Measurements from ENCODE around the gene LEMD2. TPM values are rescaled to one million over a fixed set of nuclear protein-coding genes. Genes with fewer than 3 reads are reported as not detected.

Gene LEMD2
- total RNA-seq, 1 experiment from 2014 or later = 62.9 TPM

GRCh38 chr6:33818293-33818692 lies 29.4 kb upstream of the LEMD2 start (continued):
- TF ChIP-seq ZBTB43 (CRISPR knock-in tag; IDR thresholded peaks at IDR 0.05) = no peak
- TF ChIP-seq ZNF671 (CRISPR knock-in tag; IDR thresholded peaks at IDR 0.05) = no peak

GRCh38 chr6:33817489-33817888 lies 28.6 kb upstream of the LEMD2 start:
- Mint-ChIP-seq H3K4me1 (peaks cover 24% of the 10 kb centered on the region), H3K27me3 (ENCODE audit: low read depth) (no peaks in the 10 kb centered on the region), H3K27ac (no peak overlapping the region), H3K36me3 (no peaks in the 10 kb centered on the region), H3K9me3 (no peaks in the 10 kb centered on the region), H3K4me3 (no peak overlapping the region)
- no peak for TF ChIP-seq ATF3 (CRISPR knock-in tag; conservative IDR thresholded peaks at IDR 0.05)
- no peak for TF ChIP-seq SP1 (CRISPR knock-in tag; conservative IDR thresholded peaks at IDR 0.05)
- TF ChIP-seq CBFB (CRISPR knock-in tag; IDR thresholded peaks at IDR 0.05; ENCODE audit: low read depth) = no peak
- TF ChIP-seq ZBTB21 (CRISPR knock-in tag; IDR thresholded peaks at IDR 0.05; ENCODE audit: borderline replicate concordance) = no peak
- TF ChIP-seq CREB1 (CRISPR knock-in tag; IDR thresholded peaks at IDR 0.05) = no peak
- no peak for TF ChIP-seq KAT7 (CRISPR knock-in tag; IDR thresholded peaks at IDR 0.05; ENCODE audit: borderline replicate concordance)
- no peak for TF ChIP-seq ZNF219 (CRISPR knock-in tag; IDR thresholded peaks at IDR 0.05; ENCODE audit: borderline replicate concordance)
- no peak for TF ChIP-seq NFATC4 (CRISPR knock-in tag; IDR thresholded peaks at IDR 0.05)
- TF ChIP-seq TP53 (CRISPR knock-in tag; IDR thresholded peaks at IDR 0.05) = no peak
- TF ChIP-seq TCF7 (CRISPR knock-in tag; IDR thresholded peaks at IDR 0.05; ENCODE audit: low read depth) = no peak
- TF ChIP-seq IRF1 (CRISPR knock-in tag; IDR thresholded peaks at IDR 0.05) = no peak
- no peak for TF ChIP-seq ZNF121 (CRISPR knock-in tag; IDR thresholded peaks at IDR 0.05)
- no peak for TF ChIP-seq MXD4 (CRISPR knock-in tag; IDR thresholded peaks at IDR 0.05; ENCODE audit: borderline replicate concordance)
- TF ChIP-seq ZNF671 (CRISPR knock-in tag; IDR thresholded peaks at IDR 0.05) = no peak
- TF ChIP-seq HMGXB4 (CRISPR knock-in tag; IDR thresholded peaks at IDR 0.05) = no peak
- POLR2A ChIA-PET = no interaction called here
- CTCF ChIA-PET = interaction anchor here (0.9 to 1.5 kb wide), 2 partner anchors 12 to 141 kb away, joined by 3 read pairs; no protein-coding TSS in a partner anchor
- ATAC-seq (no peak), DNase-seq (ENCODE audit: low spot score) (no peak)

- CTCF ChIA-PET = interaction anchor here (0.9 to 1.5 kb wide), 2 partner anchors 11 to 141 kb away, joined by 3 read pairs; no protein-coding TSS in a partner anchor
- POLR2A ChIA-PET = no interaction called here
- no peak overlapping the region for H3K27ac Mint-ChIP-seq
- DNase-seq (ENCODE audit: low spot score) (no peak), ATAC-seq (no peak)
- H3K36me3 Mint-ChIP-seq = no peaks in the 10 kb centered on the region
- no peaks in the 10 kb centered on the region for H3K27me3 Mint-ChIP-seq (ENCODE audit: low read depth)
- no peaks in the 10 kb centered on the region for H3K9me3 Mint-ChIP-seq
- no peak overlapping the region for H3K4me3 Mint-ChIP-seq
- peaks cover 28% of the 10 kb centered on the region for H3K4me1 Mint-ChIP-seq
- no peak for TF ChIP-seq ZNF232 (CRISPR knock-in tag; IDR thresholded peaks at IDR 0.05)
- TF ChIP-seq NFE2L1 (CRISPR knock-in tag; IDR thresholded peaks at IDR 0.05) = no peak
- TF ChIP-seq TEAD4 (CRISPR knock-in tag; IDR thresholded peaks at IDR 0.05) = no peak
- TF ChIP-seq OVOL2 (CRISPR knock-in tag; IDR thresholded peaks at IDR 0.05; ENCODE audit: borderline replicate concordance) = no peak
- no peak for TF ChIP-seq FOXK1 (CRISPR knock-in tag; IDR thresholded peaks at IDR 0.05)
- TF ChIP-seq PREB (CRISPR knock-in tag; IDR thresholded peaks at IDR 0.05; ENCODE audit: borderline replicate concordance) = no peak
- TF ChIP-seq PRRX2 (CRISPR knock-in tag; IDR thresholded peaks at IDR 0.05) = no peak
- TF ChIP-seq KAT7 (CRISPR knock-in tag; IDR thresholded peaks at IDR 0.05; ENCODE audit: borderline replicate concordance) = no peak
- TF ChIP-seq ESRRA (CRISPR knock-in tag; IDR thresholded peaks at IDR 0.05; ENCODE audit: borderline replicate concordance) = no peak
- no peak for TF ChIP-seq ZNF532 (CRISPR knock-in tag; IDR thresholded peaks at IDR 0.05; ENCODE audit: borderline replicate concordance)
- no peak for TF ChIP-seq CBFB (CRISPR knock-in tag; IDR thresholded peaks at IDR 0.05; ENCODE audit: low read depth)
- TF ChIP-seq ZNF317 (CRISPR knock-in tag; IDR thresholded peaks at IDR 0.05; ENCODE audit: borderline replicate concordance, low read depth) = no peak
- TF ChIP-seq ZNF671 (CRISPR knock-in tag; IDR thresholded peaks at IDR 0.05) = no peak
Observed at GRCh38 chr6:33816911-33817310, 28.0 kb upstream of the LEMD2 start.

All from WTC11 (cell line).